Measurements from ENCODE around the gene CELF4.

Gene CELF4

DNA sequence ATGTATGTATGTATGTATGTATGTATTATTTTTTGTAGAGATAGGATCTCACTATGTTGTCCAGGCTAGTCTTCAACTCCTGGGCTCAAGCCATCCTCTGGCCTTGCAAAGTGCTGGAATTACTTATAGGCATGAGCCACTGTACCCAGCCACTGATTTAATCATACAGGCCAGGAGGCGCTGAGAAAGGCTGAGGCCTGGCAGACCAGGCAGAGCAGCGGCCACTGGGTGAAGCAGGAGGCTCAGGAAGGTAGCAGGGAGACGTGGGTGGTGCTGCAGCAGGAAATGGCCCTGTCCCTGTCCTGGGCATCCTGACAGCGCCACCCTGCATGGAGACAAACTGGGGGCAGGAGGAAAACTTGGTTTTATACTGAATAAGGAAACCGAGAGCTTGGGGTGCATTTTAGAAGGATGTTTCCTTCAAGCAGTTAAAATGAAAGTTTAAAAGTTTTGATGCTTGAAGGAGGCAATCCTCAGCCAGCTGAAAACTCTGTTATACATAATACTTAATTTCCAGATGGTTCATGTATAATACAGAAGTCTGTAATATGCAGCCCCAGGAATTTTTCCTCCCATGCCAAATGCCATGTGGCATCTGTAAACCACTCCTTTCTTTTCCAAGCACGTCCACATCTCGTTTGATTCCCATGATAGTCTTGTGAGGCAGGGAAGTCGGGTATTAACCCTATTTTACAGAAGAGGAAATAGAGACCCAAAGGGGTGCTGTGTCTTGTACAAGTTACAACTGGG is 182.4 kb downstream of the CELF4 start:
- Histone ChIP-seq H3K36me3 (ENCODE audit: control insufficient read depth, insufficient read depth, low read length) (no peaks in the 10 kb centered on the region), H4K5ac (ENCODE audit: low read length) (no peak overlapping the region), H3K23ac (ENCODE audit: low read length) (no peak overlapping the region), H3K4ac (ENCODE audit: low read depth, low read length) (no peak overlapping the region), H3K56ac (ENCODE audit: low read length) (no peak overlapping the region), H2BK120ac (ENCODE audit: low read depth, low read length) (no peak overlapping the region), H3K9ac (ENCODE audit: low read length) (no peak overlapping the region), H3K27me3 (ENCODE audit: insufficient read depth, low read length, poor library complexity) (no peaks in the 10 kb centered on the region), H2BK15ac (replicated peaks; ENCODE audit: low read depth) (no peak overlapping the region), H3K4me2 (ENCODE audit: low read length) (no peak overlapping the region), H3K4me1 (ENCODE audit: control insufficient read depth, low read depth, low read length) (no peaks in the 10 kb centered on the region), H3K79me1 (ENCODE audit: low read length) (no peaks in the 10 kb centered on the region), H3K27ac (ENCODE audit: low read depth, low read length) (no peak overlapping the region), H3K18ac (ENCODE audit: low read length) (no peak overlapping the region), H3K79me2 (ENCODE audit: control insufficient read depth, insufficient read depth, low read length) (no peaks in the 10 kb centered on the region), H2AK5ac (ENCODE audit: low read length) (no peak overlapping the region), H4K8ac (ENCODE audit: low read depth, low read length) (no peak overlapping the region), H2BK5ac (ENCODE audit: low read length) (no peak overlapping the region), H3K4me3 (ENCODE audit: low read length) (no peak overlapping the region)
- no CpG with 5 or more reads among the region's 8 CpGs for WGBS (ENCODE audit: extremely low coverage, insufficient coverage, low lambda C conversion rate)
- peak; percentile 26 for DNase-seq

DNA sequence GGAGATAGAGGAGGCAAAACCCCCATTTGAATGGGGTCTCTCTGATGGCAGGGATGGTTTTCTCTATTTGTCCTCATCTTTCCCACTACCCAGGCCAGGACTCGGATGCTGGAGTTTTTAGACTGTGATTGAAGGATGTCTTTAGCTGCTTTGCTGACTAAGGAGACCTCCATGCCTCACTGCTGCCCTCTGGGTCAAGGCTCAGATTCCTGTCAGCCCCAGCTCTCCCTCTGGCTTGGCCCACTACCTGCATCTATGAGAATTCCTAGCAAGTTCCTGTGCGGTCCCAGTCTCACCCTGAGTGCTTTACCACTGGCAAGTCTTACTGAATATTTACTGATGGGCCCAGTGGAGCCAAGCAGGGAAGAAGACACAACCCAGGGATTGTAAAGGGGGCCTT is 184.0 kb downstream of the CELF4 start:
- H3K36me3 ChIP-seq (ENCODE audit: control insufficient read depth, insufficient read depth, low read length) = no peaks in the 10 kb centered on the region
- H3K23ac ChIP-seq (ENCODE audit: low read length) = no peak overlapping the region
- no peak overlapping the region for H4K8ac ChIP-seq (ENCODE audit: low read depth, low read length)
- H3K27me3 ChIP-seq (ENCODE audit: insufficient read depth, low read length, poor library complexity) = no peaks in the 10 kb centered on the region
- no peak overlapping the region for H3K27ac ChIP-seq (ENCODE audit: low read depth, low read length)
- H2BK120ac ChIP-seq (ENCODE audit: low read depth, low read length) = no peak overlapping the region
- H3K18ac ChIP-seq (ENCODE audit: low read length) = no peak overlapping the region
- H3K79me1 ChIP-seq (ENCODE audit: low read length) = no peaks in the 10 kb centered on the region
- no peaks in the 10 kb centered on the region for H3K79me2 ChIP-seq (ENCODE audit: control insufficient read depth, insufficient read depth, low read length)
- H2BK5ac ChIP-seq (ENCODE audit: low read length) = no peak overlapping the region
- DNase-seq = peak; percentile 61
- no CpG with 5 or more reads among the region's 2 CpGs for WGBS (ENCODE audit: extremely low coverage, insufficient coverage, low lambda C conversion rate)
- H2BK15ac ChIP-seq (replicated peaks; ENCODE audit: low read depth) = no peak overlapping the region
- no peak overlapping the region for H3K4me3 ChIP-seq (ENCODE audit: low read length)
- H3K9ac ChIP-seq (ENCODE audit: low read length) = no peak overlapping the region
- no peak overlapping the region for H3K4ac ChIP-seq (ENCODE audit: low read depth, low read length)
- no peak overlapping the region for H3K56ac ChIP-seq (ENCODE audit: low read length)
- H3K4me2 ChIP-seq (ENCODE audit: low read length) = no peak overlapping the region
- no peak overlapping the region for H2AK5ac ChIP-seq (ENCODE audit: low read length)
- no peaks in the 10 kb centered on the region for H3K4me1 ChIP-seq (ENCODE audit: control insufficient read depth, low read depth, low read length)
- no peak overlapping the region for H4K5ac ChIP-seq (ENCODE audit: low read length)

DNA sequence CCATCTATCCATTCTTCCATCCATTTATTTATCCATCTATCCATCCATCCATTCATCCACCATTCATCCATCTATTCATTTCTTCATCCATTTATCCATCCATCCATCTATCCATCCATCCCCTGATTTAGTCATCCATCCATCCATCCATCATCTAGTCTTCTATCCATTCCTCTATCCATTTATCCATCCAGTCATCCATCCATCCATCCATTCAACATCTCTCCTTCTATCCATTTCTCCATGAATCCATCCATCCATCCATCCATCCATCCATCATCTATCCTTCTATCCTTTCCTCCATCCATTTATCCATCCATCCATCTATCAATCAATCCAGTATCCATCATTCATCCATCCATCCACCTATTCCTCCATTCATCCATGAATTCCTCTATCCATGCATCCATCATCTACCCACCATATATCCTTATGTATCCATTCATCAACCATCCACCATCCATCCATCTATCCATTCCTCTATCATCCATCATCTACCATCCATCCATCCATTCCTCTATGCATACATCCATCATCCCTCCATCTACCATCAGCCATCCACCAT is 185.0 kb downstream of the CELF4 start:
- no peak overlapping the region for H2AK5ac ChIP-seq (ENCODE audit: low read length)
- H3K27me3 ChIP-seq (ENCODE audit: insufficient read depth, low read length, poor library complexity) = no peaks in the 10 kb centered on the region
- H3K79me1 ChIP-seq (ENCODE audit: low read length) = no peaks in the 10 kb centered on the region
- H3K4me1 ChIP-seq (ENCODE audit: control insufficient read depth, low read depth, low read length) = no peaks in the 10 kb centered on the region
- H3K56ac ChIP-seq (ENCODE audit: low read length) = no peak overlapping the region
- H2BK120ac ChIP-seq (ENCODE audit: low read depth, low read length) = no peak overlapping the region
- no peak overlapping the region for H3K4me3 ChIP-seq (ENCODE audit: low read length)
- no peak overlapping the region for H4K5ac ChIP-seq (ENCODE audit: low read length)
- H2BK15ac ChIP-seq (replicated peaks; ENCODE audit: low read depth) = no peak overlapping the region
- no peak overlapping the region for H4K8ac ChIP-seq (ENCODE audit: low read depth, low read length)
- no peak overlapping the region for H2BK5ac ChIP-seq (ENCODE audit: low read length)
- DNase-seq = no peak
- no peak overlapping the region for H3K4me2 ChIP-seq (ENCODE audit: low read length)
- H3K9ac ChIP-seq (ENCODE audit: low read length) = no peak overlapping the region
- no peaks in the 10 kb centered on the region for H3K79me2 ChIP-seq (ENCODE audit: control insufficient read depth, insufficient read depth, low read length)
- no peak overlapping the region for H3K27ac ChIP-seq (ENCODE audit: low read depth, low read length)
- no peak overlapping the region for H3K4ac ChIP-seq (ENCODE audit: low read depth, low read length)
- H3K36me3 ChIP-seq (ENCODE audit: control insufficient read depth, insufficient read depth, low read length) = no peaks in the 10 kb centered on the region
- no peak overlapping the region for H3K18ac ChIP-seq (ENCODE audit: low read length)
- H3K23ac ChIP-seq (ENCODE audit: low read length) = no peak overlapping the region

DNA sequence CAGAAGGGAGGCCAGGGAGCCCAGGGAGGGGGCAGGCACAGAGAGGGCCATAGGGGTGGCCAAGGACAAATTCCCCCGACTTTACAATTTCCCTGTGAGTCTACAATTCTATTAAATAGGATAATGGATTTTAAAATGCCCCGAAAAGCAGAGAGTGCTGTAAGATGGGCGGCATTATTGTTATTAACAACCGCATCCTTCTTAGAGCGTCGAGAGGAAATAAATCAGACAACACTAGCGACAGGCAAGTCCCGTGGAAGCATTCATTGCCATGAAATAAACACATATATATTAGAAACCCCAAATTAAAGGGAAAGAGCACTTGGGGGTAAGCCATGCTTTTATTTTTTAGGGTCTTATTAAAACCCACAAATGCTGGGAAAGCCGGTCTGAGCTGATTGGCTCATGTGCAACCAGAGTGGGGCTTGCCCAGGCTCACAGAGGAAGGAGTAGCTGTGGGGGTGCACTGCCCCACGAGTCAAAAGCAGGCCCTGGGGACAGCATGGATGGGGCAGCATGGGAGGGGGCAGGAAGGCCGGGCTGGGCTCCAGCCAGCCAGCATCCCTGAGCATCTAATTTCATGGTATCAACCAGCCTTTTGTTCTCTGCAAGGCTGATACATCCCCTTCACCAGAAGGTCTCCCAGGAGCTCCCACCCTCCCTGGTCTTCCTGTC is 187.1 kb downstream of the CELF4 start:
- no CpG with 5 or more reads among the region's 11 CpGs for WGBS (ENCODE audit: extremely low coverage, insufficient coverage, low lambda C conversion rate)
- H3K56ac ChIP-seq (ENCODE audit: low read length) = no peak overlapping the region

DNA sequence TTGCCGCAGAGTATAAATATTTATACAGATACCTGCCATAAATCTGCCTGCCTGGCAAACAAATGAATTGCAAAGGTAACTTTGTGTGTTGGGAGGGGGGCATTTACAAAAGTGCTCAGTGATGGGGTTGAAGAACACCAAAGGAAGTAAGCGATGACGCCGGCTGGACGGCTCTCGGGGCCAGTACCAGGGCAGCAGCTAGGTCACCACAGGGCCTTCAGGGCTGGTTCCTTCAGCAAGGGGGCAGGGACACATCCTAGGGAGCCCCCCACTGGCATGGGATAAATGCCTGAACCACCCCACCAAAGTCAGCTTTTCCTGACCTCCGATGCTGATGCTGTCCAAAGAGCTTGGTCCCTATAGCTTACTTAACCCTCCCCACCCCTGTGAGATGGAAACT is 190.4 kb downstream of the CELF4 start:
- Histone ChIP-seq H3K4ac (ENCODE audit: low read depth, low read length) (no peak overlapping the region), H3K79me1 (ENCODE audit: low read length) (no peaks in the 10 kb centered on the region), H3K56ac (ENCODE audit: low read length) (no peak overlapping the region), H3K4me2 (ENCODE audit: low read length) (no peak overlapping the region), H4K5ac (ENCODE audit: low read length) (no peak overlapping the region), H3K79me2 (ENCODE audit: control insufficient read depth, insufficient read depth, low read length) (no peaks in the 10 kb centered on the region), H2BK120ac (ENCODE audit: low read depth, low read length) (no peak overlapping the region), H2BK15ac (replicated peaks; ENCODE audit: low read depth) (no peak overlapping the region), H3K4me1 (ENCODE audit: control insufficient read depth, low read depth, low read length) (no peaks in the 10 kb centered on the region), H3K27me3 (ENCODE audit: insufficient read depth, low read length, poor library complexity) (no peaks in the 10 kb centered on the region), H2BK5ac (ENCODE audit: low read length) (no peak overlapping the region), H3K27ac (ENCODE audit: low read depth, low read length) (no peak overlapping the region), H3K36me3 (ENCODE audit: control insufficient read depth, insufficient read depth, low read length) (no peaks in the 10 kb centered on the region), H3K4me3 (ENCODE audit: low read length) (no peak overlapping the region), H3K23ac (ENCODE audit: low read length) (no peak overlapping the region), H4K8ac (ENCODE audit: low read depth, low read length) (no peak overlapping the region), H2AK5ac (ENCODE audit: low read length) (no peak overlapping the region), H3K9ac (ENCODE audit: low read length) (no peak overlapping the region), H3K18ac (ENCODE audit: low read length) (no peak overlapping the region)
- WGBS (ENCODE audit: extremely low coverage, insufficient coverage, low lambda C conversion rate) = no CpG with 5 or more reads among the region's 7 CpGs
- DNase-seq = no peak

More for the DNA sequence above, 187.1 kb downstream of the CELF4 start:
- Histone ChIP-seq H4K5ac (ENCODE audit: low read length) (no peak overlapping the region), H3K4me2 (ENCODE audit: low read length) (no peak overlapping the region), H3K79me2 (ENCODE audit: control insufficient read depth, insufficient read depth, low read length) (no peaks in the 10 kb centered on the region), H3K27ac (ENCODE audit: low read depth, low read length) (no peak overlapping the region), H2AK5ac (ENCODE audit: low read length) (no peak overlapping the region), H3K27me3 (ENCODE audit: insufficient read depth, low read length, poor library complexity) (no peaks in the 10 kb centered on the region), H3K4me1 (ENCODE audit: control insufficient read depth, low read depth, low read length) (no peaks in the 10 kb centered on the region), H3K4ac (ENCODE audit: low read depth, low read length) (no peak overlapping the region), H3K4me3 (ENCODE audit: low read length) (no peak overlapping the region), H3K36me3 (ENCODE audit: control insufficient read depth, insufficient read depth, low read length) (no peaks in the 10 kb centered on the region), H2BK15ac (replicated peaks; ENCODE audit: low read depth) (no peak overlapping the region), H2BK120ac (ENCODE audit: low read depth, low read length) (no peak overlapping the region), H3K23ac (ENCODE audit: low read length) (no peak overlapping the region), H3K18ac (ENCODE audit: low read length) (no peak overlapping the region), H3K79me1 (ENCODE audit: low read length) (no peaks in the 10 kb centered on the region), H4K8ac (ENCODE audit: low read depth, low read length) (no peak overlapping the region), H2BK5ac (ENCODE audit: low read length) (no peak overlapping the region), H3K9ac (ENCODE audit: low read length) (no peak overlapping the region)
- DNase-seq = no peak
